Activated T-helper 1 cell treated with anti-CD3 and anti-CD28 coated beads, Interleukin-2, amount 50 U/mL, for 16 hours (primary cell): Measurements from ENCODE around the gene TOMM40L.
"Not testable (repeated sequence)": the region's sequence is repeated elsewhere in the genome, so short reads cannot be mapped to it uniquely, and the experiment has no call there.

ENCODE experiments used
- DNase-seq, 2 donors: peaks; one replicate each; pipeline ENCODE4 v3.0.0-alpha.2; 2020; ENCODE audit warnings: low read depth in 1 of 2, low spot score in 1 of 2

TOMM40L gene

GRCh38 chr1:161251579-161251978 is 25.7 kb downstream of the TOMM40L start:
- DNase-seq = no peak

- not testable (repeated sequence) for DNase-seq
Observed at GRCh38 chr1:161255302-161255701, 29.4 kb downstream of the TOMM40L start.

GRCh38 chr1:161255955-161256520 is 30.2 kb downstream of the TOMM40L start:
- not testable (repeated sequence) for DNase-seq

GRCh38 chr1:161257109-161257508 is 31.2 kb downstream of the TOMM40L start:
- not testable (repeated sequence) for DNase-seq

- DNase-seq = peak in 1 of 2 donors; percentile 5
Observed at GRCh38 chr1:161258439-161259344, 32.8 kb downstream of the TOMM40L start, which contains the start of gene PCP4L1. Gene PCP4L1 (plus strand): TSS chr1:161258745. CDS start chr1:161258975, 230 bp downstream.

GRCh38 chr1:161259345-161259702 is 33.5 kb downstream of the TOMM40L start:
- no peak for DNase-seq

GRCh38 chr1:161259765-161260164 is 33.9 kb downstream of the TOMM40L start:
- DNase-seq = no peak

- DNase-seq = no peak
Observed at GRCh38 chr1:161260376-161261260, 34.8 kb downstream of the TOMM40L start.

- DNase-seq = no peak
Observed at GRCh38 chr1:161261261-161262235, 35.7 kb downstream of the TOMM40L start.

- DNase-seq = no peak
Observed at GRCh38 chr1:161265305-161265704, 39.4 kb downstream of the TOMM40L start.

GRCh38 chr1:161266202-161266601 is 40.3 kb downstream of the TOMM40L start:
- DNase-seq = no peak

- DNase-seq = no peak
Observed at GRCh38 chr1:161266836-161267235, 41.0 kb downstream of the TOMM40L start.

GRCh38 chr1:161267321-161267720 is 41.5 kb downstream of the TOMM40L start:
- DNase-seq = no peak

- DNase-seq = no peak
Observed at GRCh38 chr1:161273402-161273801, 47.5 kb downstream of the TOMM40L start.

- DNase-seq = no peak
Observed at GRCh38 chr1:161274874-161275273, 49.0 kb downstream of the TOMM40L start.
